Spleen (tissue), 11 donors: ENCODE results near the gene EFNA5. TPM values are rescaled to one million over a fixed set of nuclear protein-coding genes. Genes with fewer than 3 reads are reported as not detected.

Experiments used
- DNase-seq: peaks from one replicate; pipeline ENCODE4 v3.0.0-alpha.2; 2020
- H3K27ac ChIP-seq, 8 donors: fragments of 200-600 bp; sonication (generic) in 7 of 8; 1 replicate in 4 of 8; 2 replicates in 4 of 8; pipeline versions ENCODE4 v1.5.0 to v1.8.0; 2016 to 2021; ENCODE audit warnings: inconsistent platforms in 4 of 8, mild to moderate bottlenecking in 4 of 8, moderate library complexity in 1 of 8
- H3K27me3 ChIP-seq, 7 donors: fragments of 200-600 bp; sonication (generic) in 6 of 7; replicated peaks in 1 of 7; 1 replicate in 4 of 7; 2 replicates in 3 of 7; pipeline versions ENCODE4 v1.5.0 to v1.8.0; 2016 to 2021; ENCODE audit warnings: inconsistent platforms in 3 of 7, mild to moderate bottlenecking in 1 of 7
- H3K36me3 ChIP-seq, 6 donors: fragments of 200-600 bp; sonication (generic) in 5 of 6; 1 replicate in 4 of 6; 2 replicates in 2 of 6; pipeline versions ENCODE4 v1.5.0 to v1.8.0; 2016 to 2021; ENCODE audit warnings: inconsistent platforms in 2 of 6
- H3K4me1 ChIP-seq, 6 donors: fragments of 200-600 bp; sonication (generic) in 5 of 6; 1 replicate in 3 of 6; 2 replicates in 3 of 6; pipeline versions ENCODE4 v1.5.0 to v1.8.0; 2016 to 2021; ENCODE audit warnings: inconsistent platforms in 3 of 6
- H3K4me3 ChIP-seq, 8 donors: fragments of 200-600 bp; sonication (generic) in 7 of 8; 1 replicate in 4 of 8; 2 replicates in 4 of 8; pipeline versions ENCODE4 v1.5.0 to v1.8.0; 2016 to 2021; ENCODE audit warnings: inconsistent platforms in 4 of 8, mild to moderate bottlenecking in 4 of 8, moderate library complexity in 2 of 8
- H3K9me3 ChIP-seq, 8 donors: fragments of 200-600 bp; sonication (generic) in 7 of 8; 1 replicate in 4 of 8; 2 replicates in 4 of 8; pipeline versions ENCODE4 v1.5.0 to v1.8.0; 2016 to 2021; ENCODE audit warnings: inconsistent platforms in 4 of 8
- CTCF ChIP-seq, 11 experiments: fragments of 200-600 bp in 7 of 11; fragments of 450-650 bp in 4 of 11; sonication (generic) in 4 of 11; IDR thresholded peaks in 8 of 11; conservative IDR thresholded peaks in 3 of 11; 1 replicate in 7 of 11; 2 replicates in 4 of 11; pipeline versions ENCODE4 v1.4.0 to v1.8.0; 2016 to 2021; ENCODE audit warnings: antibody characterized with exemption in 11 of 11, inconsistent platforms in 4 of 11, mild to moderate bottlenecking in 1 of 11
- POLR2A ChIP-seq, 3 donors: fragments of 450-650 bp; IDR thresholded peaks; one replicate each; pipeline ENCODE4 v1.5.1; 2017; ENCODE audit warnings: antibody characterized with exemption in 3 of 3, mild to moderate bottlenecking in 1 of 3
- POLR2AphosphoS5 ChIP-seq, 3 donors: sonication (generic); formaldehyde crosslinking; IDR thresholded peaks; one replicate each; pipeline ENCODE4 v1.5.1; 2017; ENCODE audit warnings: antibody characterized with exemption in 3 of 3
- WGBS, 5 donors: extraction: QIAGEN DNeasy Blood & Tissue Kit in 3 of 5; methylation state at CpG; one replicate each; pipeline versions ENCODE4 v1.1.5 to v1.1.7; 2013 to 2018; 5-methylcytosine and 5-hydroxymethylcytosine counted together
- intact Hi-C: fragments of 100-400 bp; cut with DNase I; formaldehyde crosslinking; loops from one replicate; pipeline ENCODE4 v1.15.0; 2023; ENCODE audit warnings: low total_unique reads
- polyA plus RNA-seq, 3 donors: library from polyadenylated mRNA; stranded (reverse); fragments of 200-250 nt; gene quantifications; one replicate each; pipeline ENCODE4 v1.2.1, GENCODE V29; 2013
- total RNA-seq, 7 donors: library from RNA; depleted of rRNA in 3 of 7; stranded (reverse); fragments of >200 nt in 3 of 7; fragmentation: NEBNext Ultra II Directional in 4 of 7; extraction: Animal tissue kit (Norgen Biotek cat#: 25700) in 4 of 7; gene quantifications; one replicate each; pipeline versions ENCODE4 v1.1.0 to v1.2.1, GENCODE V29; 2016 to 2021
- donor health status: healthy with polysubstance abuse.
- donor health status: DM: no; HTN: no; CAD: no; lungs with moderate emphysema.
- donor health status: DM: no; HTN: no; CAD: no.
- donor health status: Bipolar disorder and iron deficiency.
- donor health status: healthy.
- donor health status: DM: no; HTN: no; CAD: no.
- donor health status: DM: yes; HTN: yes; CAD: no.

The EFNA5 gene
- total and polyA plus RNA-seq, 10 donors = 0.33 to 29.0 (median 12.2) TPM

- TF ChIP-seq POLR2AphosphoS5 (IDR thresholded peaks at IDR 0.05) (no peak), CTCF (IDR thresholded peaks at IDR 0.05 in 8 of 11, conservative IDR thresholded peaks at IDR 0.05 in 3 of 11) (no peak), POLR2A (IDR thresholded peaks at IDR 0.05) (no peak)
- H3K4me3 ChIP-seq = no peak overlapping the region
- intact Hi-C loops = no loop called here
- H3K9me3 ChIP-seq = no peaks in the 10 kb centered on the region
- peaks cover 0 to 4% (median 0%) of the 10 kb centered on the region in 7 donors for H3K27me3 ChIP-seq
- 94 to 97% (median 95%) methylated on average over 4 of the region's 4 CpGs for WGBS, 5 donors
- H3K27ac ChIP-seq = peak overlapping the region in 1 of 8 donors; percentile 65
- no peaks in the 10 kb centered on the region for H3K36me3 ChIP-seq
- DNase-seq = no peak
- peaks cover 8 to 25% (median 15%) of the 10 kb centered on the region in 6 donors for H3K4me1 ChIP-seq
Measured at GRCh38 chr5:107570181-107570580, 100.6 kb downstream of the EFNA5 start.

GRCh38 chr5:107567901-107568671 lies 102.7 kb downstream of the EFNA5 start:
- intact Hi-C loops = no loop called here
- 69 to 91% (median 85%) methylated on average over 4 of the region's 4 CpGs for WGBS, 5 donors

GRCh38 chr5:107566986-107567385 lies 103.8 kb downstream of the EFNA5 start:
- 69 to 78% (median 74%) methylated on average over 2 of the region's 2 CpGs for WGBS, 5 donors
- Histone ChIP-seq H3K4me3 (no peak overlapping the region), H3K36me3 (no peaks in the 10 kb centered on the region), H3K9me3 (no peaks in the 10 kb centered on the region), H3K4me1 (peaks cover 3 to 21% (median 14%) of the 10 kb centered on the region in 6 donors), H3K27me3 (no peaks in the 10 kb centered on the region), H3K27ac (no peak overlapping the region)
- no peak for DNase-seq
- intact Hi-C loops = no loop called here
- TF ChIP-seq POLR2A (IDR thresholded peaks at IDR 0.05) (no peak), CTCF (IDR thresholded peaks at IDR 0.05 in 8 of 11, conservative IDR thresholded peaks at IDR 0.05 in 3 of 11) (no peak), POLR2AphosphoS5 (IDR thresholded peaks at IDR 0.05) (no peak)

More at GRCh38 chr5:107567901-107568671, 102.7 kb downstream of the EFNA5 start:
- H3K27me3 ChIP-seq = peaks cover 0 to 4% (median 0%) of the 10 kb centered on the region in 7 donors
- no peaks in the 10 kb centered on the region for H3K36me3 ChIP-seq
- no peak overlapping the region for H3K4me3 ChIP-seq
- no peak for TF ChIP-seq CTCF (IDR thresholded peaks at IDR 0.05 in 8 of 11, conservative IDR thresholded peaks at IDR 0.05 in 3 of 11)
- TF ChIP-seq POLR2A (IDR thresholded peaks at IDR 0.05) = no peak
- no peak for TF ChIP-seq POLR2AphosphoS5 (IDR thresholded peaks at IDR 0.05)
- H3K4me1 ChIP-seq = peaks cover 8 to 25% (median 15%) of the 10 kb centered on the region in 6 donors
- H3K27ac ChIP-seq = no peak overlapping the region
- no peak for DNase-seq
- H3K9me3 ChIP-seq = no peaks in the 10 kb centered on the region
